ENCODE data around the gene AIP.
"Not testable (repeated sequence)": the region's sequence is repeated elsewhere in the genome, so short reads cannot be mapped to it uniquely, and the experiment has no call there.

AIP gene

GRCh38 chr11:67449116-67449844 lies 33.5 kb upstream of the AIP start:
- DNase-seq (ENCODE audit: low spot score), result no peak

- DNase-seq (ENCODE audit: low spot score), result no peak
Observed at GRCh38 chr11:67450796-67451657, 31.8 kb upstream of the AIP start.

- DNase-seq (ENCODE audit: low spot score), result no peak
Observed at GRCh38 chr11:67451658-67451976, 31.2 kb upstream of the AIP start.

- no peak for DNase-seq (ENCODE audit: low spot score)
Observed at GRCh38 chr11:67452141-67452952, 30.5 kb upstream of the AIP start, which contains the start of gene GPR152. GPR152 (minus strand) TSS chr11:67452729; CDS start chr11:67452724, 5 bp downstream.

- DNase-seq (ENCODE audit: low spot score), result no peak
Observed at GRCh38 chr11:67453816-67454732, 28.8 kb upstream of the AIP start.

GRCh38 chr11:67455054-67455453 lies 27.8 kb upstream of the AIP start, which contains the start of gene CABP4:
CABP4 (plus strand) TSS chr11:67455354; CDS start chr11:67455424, 70 bp downstream.
- DNase-seq (ENCODE audit: low spot score), result no peak

- no peak for DNase-seq (ENCODE audit: low spot score)
Observed at GRCh38 chr11:67456068-67456705, 26.6 kb upstream of the AIP start.

- no peak for DNase-seq (ENCODE audit: low spot score)
Observed at GRCh38 chr11:67457453-67457852, 25.4 kb upstream of the AIP start.

GRCh38 chr11:67458266-67458665 lies 24.6 kb upstream of the AIP start:
- DNase-seq (ENCODE audit: low spot score), result no peak

GRCh38 chr11:67463186-67463585 lies 19.6 kb upstream of the AIP start:
- no peak for DNase-seq (ENCODE audit: low spot score)

GRCh38 chr11:67463680-67464410 lies 19.0 kb upstream of the AIP start:
- DNase-seq (ENCODE audit: low spot score), result no peak

- DNase-seq (ENCODE audit: low spot score), result peak; percentile 91
Observed at GRCh38 chr11:67464411-67465188, 18.2 kb upstream of the AIP start.

GRCh38 chr11:67465189-67465510 lies 17.7 kb upstream of the AIP start:
- DNase-seq (ENCODE audit: low spot score), result no peak

GRCh38 chr11:67465530-67465929 lies 17.3 kb upstream of the AIP start:
- DNase-seq (ENCODE audit: low spot score), result not testable (repeated sequence)

GRCh38 chr11:67466367-67466766 lies 16.5 kb upstream of the AIP start:
- DNase-seq (ENCODE audit: low spot score), result no peak

- DNase-seq (ENCODE audit: low spot score), result no peak
Observed at GRCh38 chr11:67466962-67467771, 15.7 kb upstream of the AIP start.

- DNase-seq (ENCODE audit: low spot score), result no peak
Observed at GRCh38 chr11:67468056-67468455, 14.8 kb upstream of the AIP start.

- DNase-seq (ENCODE audit: low spot score), result no peak
Observed at GRCh38 chr11:67468456-67468758, 14.4 kb upstream of the AIP start.
